ENCODE results near the gene CD151.

Gene CD151

GRCh38 chr11:858053-858761 is 25.5 kb downstream of the CD151 start:
- DNase-seq (ENCODE audit: low read depth, low spot score), result no peak

DNA sequence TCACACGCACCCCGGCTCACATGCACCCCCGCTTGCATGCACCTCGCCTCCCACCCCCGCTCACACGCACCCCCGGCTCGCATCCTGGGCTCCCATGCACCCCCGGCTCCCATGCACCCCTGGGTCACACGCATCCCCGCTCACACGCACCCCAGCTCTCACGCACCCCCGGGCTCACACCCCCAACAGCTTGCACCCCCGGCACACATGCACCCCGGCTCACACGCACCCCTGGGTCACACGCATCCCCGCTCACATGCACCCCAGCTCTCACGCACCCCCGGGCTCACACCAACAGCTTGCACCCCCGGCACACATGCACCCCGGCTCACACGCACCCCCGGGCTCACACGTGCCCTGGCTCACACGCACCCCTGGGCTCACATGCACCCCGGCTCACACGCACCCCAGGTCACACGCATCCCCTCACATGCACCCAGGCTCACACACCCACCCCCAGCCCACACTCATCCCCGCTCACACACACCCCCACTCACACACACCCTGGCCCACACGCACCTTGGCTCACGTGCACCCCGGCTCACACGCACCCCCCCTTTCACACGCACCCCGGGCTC is 26.1 kb downstream of the CD151 start:
- no peak for DNase-seq (ENCODE audit: low read depth, low spot score)

GRCh38 chr11:859394-860131 is 26.8 kb downstream of the CD151 start:
- no peak for DNase-seq (ENCODE audit: low read depth, low spot score)

DNA sequence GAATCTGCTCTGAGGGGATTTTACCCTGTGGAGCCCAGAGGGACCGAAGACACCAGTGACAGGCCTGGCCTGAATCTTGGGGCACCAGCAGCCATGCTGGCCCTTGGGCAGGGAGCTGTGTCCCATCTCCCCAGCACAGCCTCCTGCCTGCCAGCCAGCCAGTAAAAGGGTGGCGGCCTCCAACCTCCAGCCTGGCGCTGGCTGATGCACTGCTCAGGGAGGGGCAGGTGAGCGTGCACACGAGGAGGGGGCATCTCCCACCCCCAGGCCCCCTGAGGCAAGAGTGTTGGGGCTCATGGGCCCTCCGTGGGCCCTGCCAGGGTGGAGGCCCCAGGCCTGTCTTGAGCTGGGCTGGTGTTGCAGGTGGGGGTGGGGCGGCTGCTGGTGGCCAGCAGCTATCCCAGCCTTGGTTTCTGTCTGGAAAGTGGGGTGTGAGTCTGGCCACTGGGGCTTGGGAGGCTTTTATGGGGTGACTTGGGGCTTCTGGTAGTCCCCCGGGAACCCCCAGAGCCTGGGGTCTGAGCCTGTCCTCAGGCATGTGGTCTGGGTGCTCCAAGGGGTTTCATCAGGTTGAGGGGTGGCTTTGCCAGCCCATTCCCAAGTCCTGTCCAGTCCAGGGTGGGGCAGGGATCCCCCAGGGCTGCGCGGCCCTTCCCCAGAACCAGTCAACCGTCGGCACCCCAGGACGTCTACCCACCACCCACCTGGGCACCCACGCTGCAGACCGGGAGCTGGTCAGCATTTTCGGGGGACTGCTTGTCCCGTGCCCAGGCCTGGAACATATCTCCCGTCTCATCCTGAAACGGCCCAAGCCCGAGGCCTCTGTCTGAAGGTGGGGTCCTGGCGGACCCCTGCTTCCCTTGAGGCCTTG is 27.7 kb downstream of the CD151 start:
- no peak for DNase-seq (ENCODE audit: low read depth, low spot score)

DNA sequence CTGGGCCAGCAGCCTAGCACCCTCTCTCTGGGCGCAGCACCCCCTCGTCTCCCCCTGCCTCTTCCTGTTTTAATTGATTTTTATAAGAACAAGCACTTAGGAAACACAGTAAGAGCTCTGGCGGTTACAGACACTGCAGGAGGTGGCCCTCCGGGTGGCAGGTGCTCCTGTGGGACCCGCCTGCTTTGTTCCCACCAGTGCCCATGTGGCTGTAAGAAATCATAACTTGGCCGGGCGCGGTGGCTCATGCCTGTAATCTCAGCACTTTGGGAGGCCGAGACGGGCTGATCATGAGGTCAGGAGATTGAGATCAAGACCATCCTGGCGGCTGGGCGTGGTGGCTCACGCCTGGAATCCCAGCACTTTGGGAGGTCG is 28.3 kb downstream of the CD151 start:
- no peak for DNase-seq (ENCODE audit: low read depth, low spot score)

GRCh38 chr11:862081-862661 is 29.4 kb downstream of the CD151 start:
- DNase-seq (ENCODE audit: low read depth, low spot score), result no peak

DNA sequence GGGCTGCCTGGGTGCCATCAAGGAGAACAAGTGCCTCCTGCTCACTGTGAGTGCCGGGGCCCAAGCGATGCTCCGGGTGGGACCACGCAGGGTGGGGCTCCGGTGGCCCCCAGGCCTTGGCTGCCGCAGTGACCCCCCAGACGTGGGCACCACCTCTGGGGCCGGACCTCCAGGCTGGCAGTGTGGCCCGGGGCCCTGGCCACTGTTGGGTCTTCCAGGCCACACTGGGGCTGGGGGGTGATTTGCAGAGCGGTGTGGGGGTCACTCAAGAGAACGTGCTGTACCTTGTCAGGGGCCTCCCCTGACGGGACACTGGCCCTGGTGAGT is 29.9 kb downstream of the CD151 start:
- DNase-seq (ENCODE audit: low read depth, low spot score), result no peak

GRCh38 chr11:863023-863909 is 30.5 kb downstream of the CD151 start:
- DNase-seq (ENCODE audit: low read depth, low spot score), result no peak

- DNase-seq (ENCODE audit: low read depth, low spot score), result no peak
Measured at GRCh38 chr11:863910-864827, 31.4 kb downstream of the CD151 start.

GRCh38 chr11:864898-865297 is 32.1 kb downstream of the CD151 start:
- DNase-seq (ENCODE audit: low read depth, low spot score), result no peak

- no peak for DNase-seq (ENCODE audit: low read depth, low spot score)
Measured at GRCh38 chr11:865462-866430, 33.0 kb downstream of the CD151 start.

GRCh38 chr11:866481-866880 is 33.7 kb downstream of the CD151 start:
- no peak for DNase-seq (ENCODE audit: low read depth, low spot score)

DNA sequence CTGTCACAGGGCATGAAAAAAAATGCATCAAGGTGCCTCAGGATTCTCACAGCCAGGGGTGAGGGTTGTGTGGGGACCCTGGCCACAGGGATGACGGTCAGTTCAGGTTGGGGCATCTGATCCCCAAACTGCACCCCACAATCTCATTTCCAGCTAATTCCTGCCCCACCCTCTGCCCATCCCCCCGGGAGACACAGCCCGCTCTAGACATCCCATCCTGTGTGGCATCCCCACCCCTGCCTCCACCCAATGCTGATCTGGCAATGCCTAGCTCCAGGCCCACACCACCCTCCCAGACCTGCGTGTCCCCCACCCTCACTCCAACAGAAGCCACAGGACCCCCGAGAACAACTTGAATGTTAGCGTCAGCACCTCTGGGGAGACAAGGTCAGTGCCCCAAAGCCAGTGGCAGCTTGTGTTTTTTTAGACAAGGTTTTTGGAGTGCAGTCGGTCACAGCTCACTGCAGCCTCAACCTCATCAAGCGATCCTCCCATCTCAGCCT is 35.2 kb downstream of the CD151 start:
- no peak for DNase-seq (ENCODE audit: low read depth, low spot score)

DNA sequence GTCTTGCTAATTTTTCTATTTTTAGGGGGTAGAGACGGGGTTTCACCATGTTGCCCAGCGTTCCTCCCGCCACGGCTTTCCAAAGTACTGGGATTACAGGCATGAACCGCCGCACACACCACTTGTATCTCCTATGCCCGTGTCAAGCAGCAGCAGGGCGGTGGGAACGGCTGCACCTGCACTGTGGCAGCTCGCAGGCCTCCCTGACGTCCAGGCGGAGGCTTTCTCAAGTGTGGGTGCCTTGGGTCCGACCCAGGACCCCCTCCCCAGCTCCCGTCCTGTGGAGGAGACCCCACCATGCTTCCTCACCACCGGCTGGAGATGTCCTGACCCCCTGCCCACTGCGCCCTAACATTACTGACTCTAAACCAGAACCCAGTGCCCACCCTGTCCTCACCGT is 35.6 kb downstream of the CD151 start:
- DNase-seq (ENCODE audit: low read depth, low spot score), result no peak

DNA sequence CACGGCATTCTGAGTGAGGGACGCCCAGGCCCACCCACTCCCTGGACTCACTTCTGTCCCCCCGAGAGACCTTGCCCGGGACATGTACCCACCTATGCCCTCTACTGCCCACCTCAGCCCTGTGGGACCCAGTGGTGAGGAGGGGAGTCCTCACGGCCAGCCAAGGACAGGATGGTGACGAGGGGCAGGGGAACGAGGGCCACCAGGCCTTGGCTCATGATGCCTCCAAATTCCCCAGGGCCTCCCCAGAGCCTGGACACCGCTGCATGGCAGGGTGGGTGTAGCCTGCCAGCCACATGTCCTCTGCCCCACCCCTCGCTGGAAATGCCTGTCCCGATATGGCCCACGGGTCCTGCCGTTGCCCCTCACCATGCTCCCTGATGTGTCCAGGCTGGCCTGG is 36.0 kb downstream of the CD151 start:
- no peak for DNase-seq (ENCODE audit: low read depth, low spot score)

GRCh38 chr11:869399-870126 is 36.8 kb downstream of the CD151 start:
- no peak for DNase-seq (ENCODE audit: low read depth, low spot score)

GRCh38 chr11:870127-870413 is 37.3 kb downstream of the CD151 start:
- no peak for DNase-seq (ENCODE audit: low read depth, low spot score)

DNA sequence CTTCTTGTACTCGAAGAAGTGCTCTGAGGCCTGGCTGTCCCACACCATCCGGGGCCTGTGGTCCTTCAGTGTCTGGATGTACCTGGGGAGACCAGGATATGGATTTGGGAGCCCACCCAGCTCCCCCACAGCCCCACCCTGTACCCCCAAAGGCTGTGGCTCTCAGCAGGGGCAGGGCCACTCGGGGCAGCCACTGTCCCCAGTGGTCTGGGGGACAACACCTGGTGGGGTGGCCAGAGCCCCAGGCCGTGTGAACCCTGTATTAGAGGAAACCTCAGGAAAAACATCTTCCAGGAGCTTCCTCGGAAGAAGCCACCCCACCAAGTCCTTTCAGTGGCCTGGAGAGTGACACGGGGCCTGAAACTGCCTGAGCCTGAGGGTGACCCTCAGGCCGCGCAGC is 37.7 kb downstream of the CD151 start:
- DNase-seq (ENCODE audit: low read depth, low spot score), result no peak
